Right forelimb (tissue), 1 donor: ENCODE measurements around the gene CAPS2.

ENCODE experiments used
- DNase-seq: peaks from one replicate; pipeline ENCODE4 v3.0.0-alpha.2; 2018

CAPS2 gene

GRCh38 chr12:75302781-75303180 lies 27.3 kb downstream of the CAPS2 start:
- no peak for DNase-seq

DNA sequence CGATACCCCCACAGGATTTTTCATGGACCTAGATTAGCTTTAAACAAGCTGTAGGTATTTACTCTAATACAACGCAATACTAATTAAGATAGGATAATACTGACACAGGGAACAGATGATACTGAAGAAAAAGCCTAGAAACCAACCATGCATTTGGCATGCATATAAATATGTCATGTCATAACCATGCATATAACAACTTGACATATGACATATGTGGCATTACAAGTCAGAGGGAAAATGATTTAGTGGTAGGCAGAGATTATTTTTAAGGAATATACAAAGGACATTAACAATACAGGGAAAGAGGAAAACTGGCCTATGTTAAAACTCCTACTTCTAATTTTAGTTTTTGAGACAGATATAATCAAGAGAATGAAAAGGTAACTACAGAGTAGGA lies 27.9 kb downstream of the CAPS2 start:
- no peak for DNase-seq

DNA sequence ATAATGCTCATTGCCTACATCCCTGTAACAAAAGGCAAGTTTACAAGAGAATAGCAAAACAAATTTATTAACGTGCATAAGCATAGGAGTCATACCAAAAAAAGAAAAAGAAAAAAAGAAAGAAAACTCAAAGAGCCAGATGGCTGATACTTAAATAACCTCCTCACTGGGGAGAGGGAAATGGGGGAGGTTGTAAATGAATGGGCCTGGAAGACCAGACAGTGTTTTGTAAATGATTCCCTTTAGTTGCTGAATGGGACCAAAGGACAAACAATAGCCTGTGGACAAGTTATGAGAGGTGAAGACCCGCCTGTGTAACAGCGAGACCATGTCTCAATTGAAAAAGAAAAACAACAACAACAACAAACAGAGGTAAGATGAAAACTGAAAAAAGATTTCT lies 35.3 kb downstream of the CAPS2 start:
- DNase-seq = no peak

GRCh38 chr12:75294336-75294735 lies 35.8 kb downstream of the CAPS2 start:
- no peak for DNase-seq

- no peak for DNase-seq
These were observed 39.1 kb downstream of the CAPS2 start for GRCh38 chr12:75291014-75291413.

DNA sequence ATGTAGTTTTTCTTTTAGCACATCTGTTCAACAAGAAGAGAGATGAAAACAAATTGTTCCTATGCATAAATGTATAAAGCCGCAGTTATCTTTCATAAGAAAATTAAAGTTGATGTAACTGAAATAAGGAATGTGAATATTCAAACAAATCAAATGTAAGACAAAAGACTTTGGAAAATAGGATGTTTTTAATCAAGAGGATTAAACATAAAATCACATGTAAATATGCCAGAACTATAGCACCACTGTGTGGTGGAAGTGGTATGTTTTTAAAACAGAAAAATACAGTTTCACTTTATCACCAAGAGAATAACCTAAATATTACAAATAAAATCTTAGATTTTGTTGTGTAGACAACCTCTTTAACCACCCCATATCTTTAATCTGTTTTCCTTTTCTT lies 40.4 kb downstream of the CAPS2 start:
- DNase-seq = no peak

- no peak for DNase-seq
These were observed 41.3 kb downstream of the CAPS2 start for GRCh38 chr12:75288860-75289259.

- no peak for DNase-seq
These were observed 54.4 kb downstream of the CAPS2 start for GRCh38 chr12:75275702-75276101.

DNA sequence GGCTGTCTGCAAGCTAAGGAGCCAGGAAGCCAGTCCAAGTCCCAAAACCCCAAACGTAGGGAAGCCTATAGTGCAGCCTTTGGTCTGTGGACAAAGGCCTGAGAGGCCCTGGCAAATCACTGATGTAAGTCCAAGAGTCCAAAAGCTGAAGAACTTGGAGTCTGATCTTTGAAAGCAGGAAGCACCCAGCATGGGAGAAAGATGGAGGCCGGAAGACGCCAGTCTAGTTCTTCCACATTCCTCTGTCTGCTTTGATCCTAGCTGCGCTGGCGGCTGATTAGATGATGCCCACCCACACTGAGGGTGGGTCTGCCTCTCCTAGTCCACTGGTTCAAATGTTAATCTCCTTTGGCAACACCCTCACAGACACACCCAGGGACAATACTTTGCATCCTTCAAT lies 58.5 kb downstream of the CAPS2 start:
- DNase-seq = no peak

DNA sequence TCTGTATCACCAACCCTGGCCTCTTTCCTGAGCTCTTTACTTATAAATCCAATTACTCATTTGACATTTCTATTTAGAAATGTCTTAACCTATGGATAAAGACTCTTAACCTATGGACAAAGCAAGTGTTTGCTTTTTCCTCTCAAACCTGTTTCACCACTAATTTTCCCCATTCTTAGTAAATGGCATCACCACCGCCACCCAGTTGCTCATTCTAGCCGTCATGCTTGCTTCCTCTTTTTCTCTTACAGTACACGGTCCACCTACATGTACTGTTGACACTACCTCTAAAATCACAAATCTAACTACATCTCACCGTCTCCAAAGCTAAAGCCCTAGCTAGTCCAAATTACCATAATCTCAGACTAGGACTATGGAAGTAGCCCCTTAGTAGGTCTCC lies 60.0 kb downstream of the CAPS2 start:
- no peak for DNase-seq

DNA sequence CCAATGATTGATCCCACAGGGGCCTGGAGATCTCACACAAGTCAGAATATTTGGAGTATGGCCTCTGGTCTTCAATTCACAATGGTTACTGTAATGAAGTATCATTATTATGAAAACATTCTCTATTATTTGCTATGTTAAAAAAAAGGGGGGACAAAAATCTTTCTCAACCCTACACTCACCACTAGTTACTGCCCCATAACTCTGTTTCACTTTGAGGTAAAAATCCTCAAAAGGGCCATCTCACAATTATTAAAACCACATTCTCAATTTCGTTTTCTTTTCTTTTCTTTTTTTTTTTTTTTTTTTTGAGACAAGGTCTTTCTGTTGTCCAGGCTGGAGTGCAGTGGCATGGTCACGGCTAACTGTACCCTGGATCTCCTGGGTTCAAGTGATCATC lies 60.9 kb downstream of the CAPS2 start:
- DNase-seq = no peak

DNA sequence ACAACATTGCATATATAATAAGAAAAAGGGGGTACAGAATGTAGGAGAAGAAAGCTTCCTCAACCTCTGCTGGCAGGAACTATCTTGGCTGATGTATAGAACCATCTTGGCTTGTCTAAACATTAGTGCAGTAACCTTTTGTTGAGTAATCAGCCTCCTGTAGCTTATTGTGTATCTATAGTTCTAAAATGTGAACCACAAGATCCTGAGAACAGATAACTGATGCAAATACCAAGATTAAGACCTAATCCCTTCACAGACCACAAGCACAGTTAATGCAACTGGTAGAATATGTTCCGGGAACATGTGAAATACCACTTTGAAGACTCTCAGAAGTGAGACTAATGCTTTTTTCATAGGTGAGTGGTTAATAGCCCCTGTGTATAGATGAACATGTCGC lies 69.8 kb downstream of the CAPS2 start:
- DNase-seq = no peak

GRCh38 chr12:75259143-75259542 lies 71.0 kb downstream of the CAPS2 start:
- DNase-seq = no peak

- no peak for DNase-seq
These were observed 72.6 kb downstream of the CAPS2 start for GRCh38 chr12:75257510-75257909.

- no peak for DNase-seq
These were observed 85.0 kb downstream of the CAPS2 start for GRCh38 chr12:75245108-75245507.

- DNase-seq = no peak
These were observed 90.1 kb downstream of the CAPS2 start for GRCh38 chr12:75239987-75240386.

DNA sequence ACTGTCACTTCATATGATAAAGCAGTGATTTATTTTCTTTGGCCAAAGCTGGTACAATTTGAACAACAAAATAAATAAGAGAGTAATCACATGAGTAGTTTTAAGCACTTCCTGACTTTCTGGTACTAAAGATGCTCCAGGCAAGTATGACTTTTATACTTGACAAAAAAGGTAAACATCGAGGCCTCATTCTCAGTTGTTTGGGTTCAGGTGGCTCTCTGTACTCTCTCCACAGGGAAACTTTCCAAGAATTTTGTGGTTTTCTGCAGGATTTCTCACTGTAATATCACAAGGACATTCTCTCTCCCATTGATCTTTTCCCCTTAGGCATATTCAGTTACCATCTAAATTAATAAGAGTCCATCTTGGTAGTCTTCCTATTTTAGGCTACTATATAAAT lies 93.9 kb downstream of the CAPS2 start:
- no peak for DNase-seq

DNA sequence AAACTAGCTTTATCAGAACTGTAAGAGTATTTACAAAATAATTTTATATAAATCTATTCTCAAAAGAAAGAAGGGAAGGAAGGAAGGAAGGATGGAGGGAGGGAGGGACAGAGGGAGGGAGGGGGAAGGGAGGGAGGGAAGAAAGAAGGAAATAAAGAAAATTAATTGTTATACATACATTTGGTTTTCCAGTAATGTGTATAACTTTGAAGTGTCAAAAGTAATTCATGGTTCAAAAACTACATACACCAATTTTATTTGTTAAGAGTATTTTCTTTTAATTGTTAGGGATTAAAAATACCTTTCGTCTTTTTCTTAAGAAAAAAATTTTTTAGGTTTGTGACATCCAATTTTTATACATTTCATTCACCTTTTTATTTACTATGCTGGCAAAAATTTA lies 103.0 kb downstream of the CAPS2 start:
- DNase-seq = no peak
